Right renal cortex interstitium (tissue), 3 donors: ENCODE data around the gene PPP2R1B. TPM values are rescaled to one million over a fixed set of nuclear protein-coding genes. Genes with fewer than 3 reads are reported as not detected.

Experiments
- DNase-seq, 3 donors: peaks; one replicate each; pipeline ENCODE4 v3.0.0-alpha.2; 2013; ENCODE audit warnings: low read depth in 3 of 3, low spot score in 2 of 3
- polyA plus RNA-seq, 3 donors: library from polyadenylated mRNA; unstranded; fragments of 120-200 nt; gene quantifications; one replicate each; pipeline ENCODE4 v1.2.1, GENCODE V29; 2013; ENCODE audit not compliant: insufficient read length in 3 of 3

The PPP2R1B gene
- 10 to 100 TPM; 20.2 to 22.4 (median 21.7) TPM for polyA plus RNA-seq

- DNase-seq: peak in 2 of 3 donors; percentile 68 to 82
Measured at GRCh38 chr11:111765984-111766833, at the start of gene PPP2R1B. TSS of gene PPP2R1B (minus strand) at chr11:111766389. CDS start at chr11:111766361, 28 bp downstream.

GRCh38 chr11:111815489-111815888 lies 49.3 kb upstream of the PPP2R1B start:
- no peak for DNase-seq

GRCh38 chr11:111814557-111815320 lies 48.5 kb upstream of the PPP2R1B start:
- no peak for DNase-seq

GRCh38 chr11:111814106-111814505 lies 47.9 kb upstream of the PPP2R1B start:
- DNase-seq: no peak

GRCh38 chr11:111812211-111812610 lies 46.0 kb upstream of the PPP2R1B start:
- DNase-seq: no peak

GRCh38 chr11:111811445-111811844 lies 45.3 kb upstream of the PPP2R1B start:
- no peak for DNase-seq

- no peak for DNase-seq
Measured at GRCh38 chr11:111808834-111809233, 42.6 kb upstream of the PPP2R1B start.

GRCh38 chr11:111808063-111808588 lies 41.9 kb upstream of the PPP2R1B start:
- no peak for DNase-seq

GRCh38 chr11:111807076-111807475 lies 40.9 kb upstream of the PPP2R1B start:
- no peak for DNase-seq

GRCh38 chr11:111801135-111801534 lies 34.9 kb upstream of the PPP2R1B start:
- DNase-seq: no peak

GRCh38 chr11:111798279-111798678 lies 32.1 kb upstream of the PPP2R1B start:
- no peak for DNase-seq

- no peak for DNase-seq
Measured at GRCh38 chr11:111797145-111797581, 31.0 kb upstream of the PPP2R1B start.

- DNase-seq: no peak
Measured at GRCh38 chr11:111796696-111797095, 30.5 kb upstream of the PPP2R1B start.

GRCh38 chr11:111795334-111795985 lies 29.3 kb upstream of the PPP2R1B start:
- no peak for DNase-seq

- peak in 1 of 3 donors; percentile 17 for DNase-seq
Measured at GRCh38 chr11:111793863-111794262, 27.7 kb upstream of the PPP2R1B start.

- DNase-seq: no peak
Measured at GRCh38 chr11:111792955-111793500, 26.8 kb upstream of the PPP2R1B start.

GRCh38 chr11:111792314-111792713 lies 26.1 kb upstream of the PPP2R1B start:
- DNase-seq: no peak

- no peak for DNase-seq
Measured at GRCh38 chr11:111788464-111788863, 22.3 kb upstream of the PPP2R1B start.

- no peak for DNase-seq
Measured at GRCh38 chr11:111788051-111788450, 21.9 kb upstream of the PPP2R1B start.

- no peak for DNase-seq
Measured at GRCh38 chr11:111785886-111786412, 19.8 kb upstream of the PPP2R1B start.
